Neural progenitor cell (in vitro differentiated cells): ENCODE measurements around the gene INVS.

ENCODE experiments used
- EZH2 ChIP-seq: fragments of 200-600 bp; sonication (generic); IDR thresholded peaks from 2 replicates; pipeline ENCODE4 v1.6.1; 2017; ENCODE audit warnings: antibody characterized with exemption, mild to moderate bottlenecking, moderate library complexity
- EZH2phosphoT487 ChIP-seq: fragments of 200-600 bp; sonication (generic); IDR thresholded peaks from 2 replicates; pipeline ENCODE4 v1.6.1; 2017; ENCODE audit warnings: antibody characterized with exemption
- TF ChIP-seq, protein P1 (sequence below): fragments of 200-600 bp; sonication (generic); IDR thresholded peaks from 2 replicates; pipeline ENCODE4 v1.5.1; 2017; ENCODE audit warnings: antibody characterized with exemption, mild to moderate bottlenecking

GRCh38 chr9:100216178-100216787, 117.2 kb downstream of the INVS start:
- TF ChIP-seq, protein P1, sequence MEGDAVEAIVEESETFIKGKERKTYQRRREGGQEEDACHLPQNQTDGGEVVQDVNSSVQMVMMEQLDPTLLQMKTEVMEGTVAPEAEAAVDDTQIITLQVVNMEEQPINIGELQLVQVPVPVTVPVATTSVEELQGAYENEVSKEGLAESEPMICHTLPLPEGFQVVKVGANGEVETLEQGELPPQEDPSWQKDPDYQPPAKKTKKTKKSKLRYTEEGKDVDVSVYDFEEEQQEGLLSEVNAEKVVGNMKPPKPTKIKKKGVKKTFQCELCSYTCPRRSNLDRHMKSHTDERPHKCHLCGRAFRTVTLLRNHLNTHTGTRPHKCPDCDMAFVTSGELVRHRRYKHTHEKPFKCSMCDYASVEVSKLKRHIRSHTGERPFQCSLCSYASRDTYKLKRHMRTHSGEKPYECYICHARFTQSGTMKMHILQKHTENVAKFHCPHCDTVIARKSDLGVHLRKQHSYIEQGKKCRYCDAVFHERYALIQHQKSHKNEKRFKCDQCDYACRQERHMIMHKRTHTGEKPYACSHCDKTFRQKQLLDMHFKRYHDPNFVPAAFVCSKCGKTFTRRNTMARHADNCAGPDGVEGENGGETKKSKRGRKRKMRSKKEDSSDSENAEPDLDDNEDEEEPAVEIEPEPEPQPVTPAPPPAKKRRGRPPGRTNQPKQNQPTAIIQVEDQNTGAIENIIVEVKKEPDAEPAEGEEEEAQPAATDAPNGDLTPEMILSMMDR = peak; percentile 85
- TF ChIP-seq EZH2 = no peak
- TF ChIP-seq EZH2phosphoT487 = no peak
